Neuronal stem cell (in vitro differentiated cells): ENCODE results near the gene DENND1B.
"Not testable (repeated sequence)": the region's sequence is repeated elsewhere in the genome, so short reads cannot be mapped to it uniquely, and the experiment has no call there.

Source experiments
- DNase-seq: peaks from one replicate; pipeline ENCODE4 v3.0.0-alpha.2; 2013; ENCODE audit warnings: low spot score
- H2AFZ ChIP-seq: one replicate; pipeline ENCODE4 v1.6.1; 2013; ENCODE audit warnings: mild to moderate bottlenecking, low read length, inconsistent platforms
- H2AK5ac ChIP-seq: 2 replicates; pipeline ENCODE4 v1.6.1; 2013; ENCODE audit warnings: low read depth, mild to moderate bottlenecking, inconsistent platforms, low read length, moderate library complexity, mixed read lengths
- H2BK120ac ChIP-seq: 2 replicates; pipeline ENCODE4 v1.6.1; 2013; ENCODE audit warnings: low read depth, mild to moderate bottlenecking, inconsistent platforms, low read length, moderate library complexity, mixed read lengths
- H2BK12ac ChIP-seq: one replicate; pipeline ENCODE4 v1.6.1; 2013; ENCODE audit warnings: low read length, inconsistent platforms
- H2BK15ac ChIP-seq: 2 replicates; pipeline ENCODE4 v1.6.1; 2013; ENCODE audit warnings: mild to moderate bottlenecking, low read length, inconsistent platforms, mixed read lengths
- H2BK5ac ChIP-seq: one replicate; pipeline ENCODE4 v1.6.1; 2013; ENCODE audit warnings: inconsistent platforms, mild to moderate bottlenecking, low read length, moderate library complexity
- H3K14ac ChIP-seq: one replicate; pipeline ENCODE4 v1.6.1; 2013; ENCODE audit warnings: low read length, inconsistent platforms
- H3K18ac ChIP-seq: 2 replicates; pipeline ENCODE4 v1.6.1; 2013; ENCODE audit warnings: low read length, inconsistent platforms
- H3K23ac ChIP-seq: 2 replicates; pipeline ENCODE4 v1.6.1; 2013; ENCODE audit warnings: low read depth, mild to moderate bottlenecking, mixed read lengths, low read length, inconsistent platforms; ENCODE audit not compliant: poor library complexity
- H3K27ac ChIP-seq: replicated peaks from 3 replicates; pipeline ENCODE4 v1.5.1; 2013; ENCODE audit warnings: low read length, inconsistent platforms
- H3K27me3 ChIP-seq, 3 experiments: 2 replicates each; pipeline ENCODE4 v1.6.1; 2013; ENCODE audit warnings: low read length in 3 of 3, mild to moderate bottlenecking in 2 of 3, inconsistent platforms in 1 of 3, low read depth in 1 of 3, mixed read lengths in 1 of 3, moderate library complexity in 1 of 3; ENCODE audit not compliant: control insufficient read depth in 3 of 3, insufficient read depth in 3 of 3
- H3K36me3 ChIP-seq, 2 donors: replicated peaks in 1 of 2; 2 replicates each; pipeline ENCODE4 v1.6.1; 2013; ENCODE audit warnings: low read length in 2 of 2; ENCODE audit not compliant: control insufficient read depth in 2 of 2, insufficient read depth in 2 of 2
- H3K4ac ChIP-seq: 2 replicates; pipeline ENCODE4 v1.6.1; 2013; ENCODE audit warnings: inconsistent platforms, mild to moderate bottlenecking, low read length, moderate library complexity
- H3K4me1 ChIP-seq, 2 donors: 1 replicate in 1 of 2; 2 replicates in 1 of 2; pipeline ENCODE4 v1.6.1; 2013; ENCODE audit warnings: low read length in 2 of 2, low read depth in 1 of 2; ENCODE audit not compliant: control insufficient read depth in 2 of 2, insufficient read depth in 1 of 2
- H3K4me2 ChIP-seq: one replicate; pipeline ENCODE4 v1.6.1; 2013; ENCODE audit warnings: mild to moderate bottlenecking, low read length, inconsistent platforms; ENCODE audit not compliant: insufficient read depth, poor library complexity, severe bottlenecking
- H3K4me3 ChIP-seq, 2 donors: 2 replicates each; pipeline ENCODE4 v1.5.1; 2013; ENCODE audit warnings: low read length in 2 of 2, mild to moderate bottlenecking in 2 of 2, inconsistent platforms in 1 of 2, moderate library complexity in 1 of 2
- H3K79me1 ChIP-seq: one replicate; pipeline ENCODE4 v1.6.1; 2013; ENCODE audit warnings: low read depth, mild to moderate bottlenecking, inconsistent platforms, low read length, moderate library complexity
- H3K9ac ChIP-seq: one replicate; pipeline ENCODE4 v1.6.1; 2013; ENCODE audit warnings: mild to moderate bottlenecking, low read depth, low read length, inconsistent platforms; ENCODE audit not compliant: poor library complexity
- H3K9me3 ChIP-seq, 2 donors: replicated peaks in 1 of 2; 2 replicates each; pipeline versions ENCODE3 to v1.6.1; 2013; ENCODE audit warnings: low read length in 2 of 2, mild to moderate bottlenecking in 2 of 2, inconsistent platforms in 1 of 2, low read depth in 1 of 2, mixed read lengths in 1 of 2, moderate library complexity in 1 of 2; ENCODE audit not compliant: control insufficient read depth in 2 of 2, insufficient read depth in 1 of 2
- H4K8ac ChIP-seq: one replicate; pipeline ENCODE4 v1.6.1; 2013; ENCODE audit warnings: low read depth, mild to moderate bottlenecking, inconsistent platforms, low read length, moderate library complexity
- H4K91ac ChIP-seq: one replicate; pipeline ENCODE4 v1.6.1; 2013; ENCODE audit warnings: low read length, low read depth, mild to moderate bottlenecking, inconsistent platforms; ENCODE audit not compliant: poor library complexity
- WGBS, 2 donors: extraction: QIAGEN DNeasy Blood & Tissue Kit; methylation state at CpG; one replicate each; pipeline ENCODE4 v1.1.7; 2013; ENCODE audit warnings: missing lambda C conversion rate in 2 of 2, mixed read lengths in 1 of 2; ENCODE audit not compliant: insufficient read length in 2 of 2, insufficient replicate concordance in 1 of 2; ENCODE audit errors: extremely low coverage in 2 of 2; 5-methylcytosine and 5-hydroxymethylcytosine counted together

The DENND1B gene

DNA sequence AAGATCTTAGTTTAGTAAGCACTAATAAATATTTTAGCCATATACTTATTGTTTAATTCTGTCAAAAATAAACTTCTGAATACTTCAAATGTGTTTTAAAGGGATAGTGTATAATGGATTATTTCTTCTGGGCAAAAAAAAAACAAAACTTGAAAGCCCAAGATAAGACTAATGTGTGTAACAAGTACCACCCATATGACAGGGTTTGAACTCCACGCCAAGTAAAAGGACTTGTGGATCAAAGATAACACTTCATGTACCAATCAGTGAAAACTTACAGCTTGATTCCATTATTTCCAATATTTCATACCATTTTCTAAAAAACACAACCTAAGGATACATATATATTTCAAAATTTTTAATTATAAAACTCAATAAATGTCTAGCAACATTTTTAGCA lies 59.5 kb downstream of the DENND1B start:
- DNase-seq: no peak
- Histone ChIP-seq H2BK12ac (no peak overlapping the region), H3K23ac (no peak overlapping the region), H3K4me2 (no peak overlapping the region), H3K4me1 (no peaks in the 10 kb centered on the region), H2BK15ac (no peak overlapping the region), H3K9me3 (no peaks in the 10 kb centered on the region), H3K4me3 (no peak overlapping the region), H2AFZ (no peak overlapping the region), H4K91ac (no peak overlapping the region), H3K14ac (no peak overlapping the region), H3K27ac (no peak overlapping the region), H3K4ac (no peak overlapping the region), H3K18ac (no peak overlapping the region), H2BK5ac (no peak overlapping the region), H3K9ac (no peak overlapping the region), H2BK120ac (no peak overlapping the region), H2AK5ac (no peak overlapping the region), H3K79me1 (no peaks in the 10 kb centered on the region), H3K27me3 (no peaks in the 10 kb centered on the region), H4K8ac (no peak overlapping the region), H3K36me3 (no peaks in the 10 kb centered on the region)
- no CpG with 5 or more reads among the region's 1 CpG for WGBS, 2 donors

GRCh38 chr1:197706601-197707000 lies 68.7 kb downstream of the DENND1B start:
- DNase-seq: no peak
- Histone ChIP-seq H4K91ac (no peak overlapping the region), H3K4me3 (no peak overlapping the region), H2AK5ac (no peak overlapping the region), H3K4me2 (no peak overlapping the region), H3K9me3 (no peaks in the 10 kb centered on the region), H3K27me3 (no peaks in the 10 kb centered on the region), H3K4ac (no peak overlapping the region), H3K14ac (no peak overlapping the region), H2BK12ac (no peak overlapping the region), H2AFZ (no peak overlapping the region), H2BK15ac (no peak overlapping the region), H2BK5ac (no peak overlapping the region), H4K8ac (no peak overlapping the region), H3K23ac (no peak overlapping the region), H3K9ac (no peak overlapping the region), H3K36me3 (no peaks in the 10 kb centered on the region), H3K79me1 (no peaks in the 10 kb centered on the region), H3K18ac (no peak overlapping the region), H3K4me1 (no peaks in the 10 kb centered on the region), H3K27ac (no peak overlapping the region), H2BK120ac (no peak overlapping the region)
- WGBS, 2 donors: no CpG with 5 or more reads among the region's 1 CpG

DNA sequence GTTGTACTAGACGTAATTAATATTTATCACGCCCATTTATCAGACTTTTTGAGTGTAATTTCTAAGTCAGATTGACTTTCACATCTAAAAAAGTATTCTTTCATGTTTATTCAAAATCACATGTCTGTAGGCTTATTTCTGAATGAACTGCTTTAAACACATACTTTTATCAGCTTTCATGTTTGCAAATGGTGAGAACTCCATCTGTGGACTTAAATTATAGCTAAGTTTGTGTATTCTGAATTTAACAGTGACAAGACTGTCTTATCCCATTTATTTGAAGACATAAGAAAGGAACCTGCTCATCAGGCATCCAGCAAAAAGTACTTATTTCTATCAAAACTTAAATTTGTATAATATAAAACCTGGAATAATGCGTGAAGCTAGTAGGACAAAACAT lies 69.3 kb downstream of the DENND1B start:
- no peak overlapping the region for H3K9ac ChIP-seq

DNA sequence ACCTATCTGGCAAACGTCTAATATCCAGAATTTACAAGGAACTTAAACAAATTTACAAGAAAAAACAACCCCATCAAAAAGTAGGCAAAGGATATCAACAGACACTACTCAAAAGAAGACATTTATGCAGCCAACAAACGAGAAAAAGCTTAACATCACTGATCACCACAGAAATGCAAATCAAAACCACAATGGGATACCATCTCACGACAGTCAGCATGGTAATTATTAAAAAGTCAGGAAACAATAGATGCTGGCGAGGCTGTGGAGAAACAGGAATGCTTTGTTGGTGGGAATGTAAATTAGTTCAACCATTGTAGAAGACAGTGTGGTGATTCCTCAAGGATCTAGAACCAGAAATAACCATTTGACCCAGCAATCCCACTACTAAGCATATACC lies 74.6 kb downstream of the DENND1B start:
- not testable (repeated sequence) for H2AK5ac ChIP-seq, H2BK120ac ChIP-seq, H2BK12ac ChIP-seq, H3K4me2 ChIP-seq, H3K79me1 ChIP-seq, H4K91ac ChIP-seq, H3K14ac ChIP-seq, H3K4ac ChIP-seq, H3K27me3 ChIP-seq, H3K4me1 ChIP-seq, H2BK5ac ChIP-seq, H2BK15ac ChIP-seq, H3K9ac ChIP-seq, H3K9me3 ChIP-seq, H3K27ac ChIP-seq, H3K18ac ChIP-seq, H3K36me3 ChIP-seq, H4K8ac ChIP-seq, H3K23ac ChIP-seq, H2AFZ ChIP-seq, H3K4me3 ChIP-seq, DNase-seq
- no CpG with 5 or more reads among the region's 4 CpGs for whole genome bisulfite sequencing, 2 donors

More for the DNA sequence above, 69.3 kb downstream of the DENND1B start:
- H2BK5ac ChIP-seq: no peak overlapping the region
- H3K4me3 ChIP-seq: no peak overlapping the region
- no peaks in the 10 kb centered on the region for H3K27me3 ChIP-seq
- H2BK12ac ChIP-seq: no peak overlapping the region
- H3K14ac ChIP-seq: no peak overlapping the region
- no peak overlapping the region for H3K23ac ChIP-seq
- H4K91ac ChIP-seq: no peak overlapping the region
- no peak overlapping the region for H4K8ac ChIP-seq
- H2BK15ac ChIP-seq: no peak overlapping the region
- H3K9me3 ChIP-seq: no peaks in the 10 kb centered on the region
- no peak overlapping the region for H2BK120ac ChIP-seq
- no peak overlapping the region for H3K27ac ChIP-seq
- H2AK5ac ChIP-seq: no peak overlapping the region
- no peaks in the 10 kb centered on the region for H3K4me1 ChIP-seq
- WGBS, 2 donors: no CpG with 5 or more reads among the region's 3 CpGs
- H2AFZ ChIP-seq: no peak overlapping the region
- H3K4ac ChIP-seq: no peak overlapping the region
- DNase-seq: no peak
- no peaks in the 10 kb centered on the region for H3K79me1 ChIP-seq
- H3K4me2 ChIP-seq: no peak overlapping the region
- peaks cover 0 to 1% of the 10 kb centered on the region in 2 donors for H3K36me3 ChIP-seq
- no peak overlapping the region for H3K18ac ChIP-seq
